Measurements from ENCODE around the gene TCEA2. TPM values are rescaled to one million over a fixed set of nuclear protein-coding genes. Genes with fewer than 3 reads are reported as not detected.
A peak's percentile ranks its signal among the peaks of the same experiment; 100 is the strongest.

The TCEA2 gene
- total and polyA plus RNA-seq, 9 of the 15 experiments (the other 6 are each of a cell fraction or from before 2014, with no cell fraction given): 1.4 to 28.7 (median 5.4) TPM

GRCh38 chr20:64042054-64042781 is 20.8 kb upstream of the TCEA2 start (continued):
- TF ChIP-seq, protein P1, sequence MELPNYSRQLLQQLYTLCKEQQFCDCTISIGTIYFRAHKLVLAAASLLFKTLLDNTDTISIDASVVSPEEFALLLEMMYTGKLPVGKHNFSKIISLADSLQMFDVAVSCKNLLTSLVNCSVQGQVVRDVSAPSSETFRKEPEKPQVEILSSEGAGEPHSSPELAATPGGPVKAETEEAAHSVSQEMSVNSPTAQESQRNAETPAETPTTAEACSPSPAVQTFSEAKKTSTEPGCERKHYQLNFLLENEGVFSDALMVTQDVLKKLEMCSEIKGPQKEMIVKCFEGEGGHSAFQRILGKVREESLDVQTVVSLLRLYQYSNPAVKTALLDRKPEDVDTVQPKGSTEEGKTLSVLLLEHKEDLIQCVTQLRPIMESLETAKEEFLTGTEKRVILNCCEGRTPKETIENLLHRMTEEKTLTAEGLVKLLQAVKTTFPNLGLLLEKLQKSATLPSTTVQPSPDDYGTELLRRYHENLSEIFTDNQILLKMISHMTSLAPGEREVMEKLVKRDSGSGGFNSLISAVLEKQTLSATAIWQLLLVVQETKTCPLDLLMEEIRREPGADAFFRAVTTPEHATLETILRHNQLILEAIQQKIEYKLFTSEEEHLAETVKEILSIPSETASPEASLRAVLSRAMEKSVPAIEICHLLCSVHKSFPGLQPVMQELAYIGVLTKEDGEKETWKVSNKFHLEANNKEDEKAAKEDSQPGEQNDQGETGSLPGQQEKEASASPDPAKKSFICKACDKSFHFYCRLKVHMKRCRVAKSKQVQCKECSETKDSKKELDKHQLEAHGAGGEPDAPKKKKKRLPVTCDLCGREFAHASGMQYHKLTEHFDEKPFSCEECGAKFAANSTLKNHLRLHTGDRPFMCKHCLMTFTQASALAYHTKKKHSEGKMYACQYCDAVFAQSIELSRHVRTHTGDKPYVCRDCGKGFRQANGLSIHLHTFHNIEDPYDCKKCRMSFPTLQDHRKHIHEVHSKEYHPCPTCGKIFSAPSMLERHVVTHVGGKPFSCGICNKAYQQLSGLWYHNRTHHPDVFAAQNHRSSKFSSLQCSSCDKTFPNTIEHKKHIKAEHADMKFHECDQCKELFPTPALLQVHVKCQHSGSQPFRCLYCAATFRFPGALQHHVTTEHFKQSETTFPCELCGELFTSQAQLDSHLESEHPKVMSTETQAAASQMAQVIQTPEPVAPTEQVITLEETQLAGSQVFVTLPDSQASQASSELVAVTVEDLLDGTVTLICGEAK (IDR thresholded peaks at IDR 0.05): peak; percentile 78
- TF ChIP-seq, protein P1 (CRISPR knock-in tag; IDR thresholded peaks at IDR 0.05): no peak
- TF ChIP-seq CCAR2 (IDR thresholded peaks at IDR 0.05; ENCODE audit: low read depth, low read length): no peak
- no peak for TF ChIP-seq ZNF431 (CRISPR knock-in tag; IDR thresholded peaks at IDR 0.05)
- TF ChIP-seq HEY1 (CRISPR knock-in tag; IDR thresholded peaks at IDR 0.05; ENCODE audit: borderline replicate concordance): no peak
- TF ChIP-seq BRD9 (IDR thresholded peaks at IDR 0.05; ENCODE audit: low read depth, partially characterized antibody): peak; percentile 38
- TF ChIP-seq CCNT2 (IDR thresholded peaks at IDR 0.05; ENCODE audit: borderline replicate concordance, extremely low read depth, insufficient read length, low read depth, low read length): peak; percentile 93
- TF ChIP-seq KAT7 (CRISPR knock-in tag; IDR thresholded peaks at IDR 0.05; ENCODE audit: borderline replicate concordance): 0 out of 2 replicates have a peak, but pooled peaks have one; percentile 49
- TF ChIP-seq EP400 (IDR thresholded peaks at IDR 0.05): peak; percentile 13; the same call in 1 of the 2 replicates
- TF ChIP-seq ZEB2 (IDR thresholded peaks at IDR 0.05): peak; percentile 90
- TF ChIP-seq TAL1 (IDR thresholded peaks at IDR 0.05): peak; percentile 48
- TF ChIP-seq DPF2 (IDR thresholded peaks at IDR 0.05): peak; percentile 59; the same call in 1 of the 2 replicates
- TF ChIP-seq GATAD2A (IDR thresholded peaks at IDR 0.05): 0 out of 2 replicates have a peak, but pooled peaks have one; percentile 28
